HS-27A (cell line): ENCODE data around the gene CCDC13.
"Not testable (repeated sequence)": the region's sequence is repeated elsewhere in the genome, so short reads cannot be mapped to it uniquely, and the experiment has no call there.

Experiments used
- DNase-seq: peaks from one replicate; pipeline ENCODE4 v3.0.0-alpha.2; 2012; ENCODE audit warnings: low read depth, missing footprints

The CCDC13 gene, protein sequence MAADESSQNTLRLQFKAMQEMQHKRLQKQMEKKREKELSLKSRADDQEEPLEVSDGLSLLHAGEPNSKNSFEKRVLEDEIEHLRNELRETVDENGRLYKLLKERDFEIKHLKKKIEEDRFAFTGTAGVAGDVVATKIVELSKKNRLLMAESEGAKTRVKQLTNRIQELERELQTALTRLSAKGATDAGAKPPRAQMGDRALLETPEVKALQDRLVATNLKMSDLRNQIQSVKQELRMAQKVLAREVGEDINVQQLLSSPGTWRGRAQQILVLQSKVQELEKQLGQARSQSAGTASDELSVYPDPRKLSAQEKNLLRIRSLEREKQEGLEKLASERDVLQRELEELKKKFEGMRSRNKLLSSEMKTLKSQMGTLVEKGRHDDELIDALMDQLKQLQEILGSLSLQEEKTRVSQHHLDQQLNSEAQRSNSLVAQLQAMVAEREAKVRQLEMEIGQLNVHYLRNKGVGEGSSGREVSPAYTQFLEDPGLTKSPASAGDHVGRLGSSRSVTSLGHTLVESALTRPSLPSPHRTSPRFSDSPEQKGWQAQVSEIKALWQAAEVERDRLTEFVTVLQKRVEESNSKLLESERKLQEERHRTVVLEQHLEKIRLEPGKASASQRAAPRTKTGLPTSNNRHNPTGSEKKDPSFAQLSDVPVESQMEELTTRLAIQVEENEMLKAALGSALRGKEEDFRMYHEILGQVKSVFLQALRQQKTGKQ

DNA sequence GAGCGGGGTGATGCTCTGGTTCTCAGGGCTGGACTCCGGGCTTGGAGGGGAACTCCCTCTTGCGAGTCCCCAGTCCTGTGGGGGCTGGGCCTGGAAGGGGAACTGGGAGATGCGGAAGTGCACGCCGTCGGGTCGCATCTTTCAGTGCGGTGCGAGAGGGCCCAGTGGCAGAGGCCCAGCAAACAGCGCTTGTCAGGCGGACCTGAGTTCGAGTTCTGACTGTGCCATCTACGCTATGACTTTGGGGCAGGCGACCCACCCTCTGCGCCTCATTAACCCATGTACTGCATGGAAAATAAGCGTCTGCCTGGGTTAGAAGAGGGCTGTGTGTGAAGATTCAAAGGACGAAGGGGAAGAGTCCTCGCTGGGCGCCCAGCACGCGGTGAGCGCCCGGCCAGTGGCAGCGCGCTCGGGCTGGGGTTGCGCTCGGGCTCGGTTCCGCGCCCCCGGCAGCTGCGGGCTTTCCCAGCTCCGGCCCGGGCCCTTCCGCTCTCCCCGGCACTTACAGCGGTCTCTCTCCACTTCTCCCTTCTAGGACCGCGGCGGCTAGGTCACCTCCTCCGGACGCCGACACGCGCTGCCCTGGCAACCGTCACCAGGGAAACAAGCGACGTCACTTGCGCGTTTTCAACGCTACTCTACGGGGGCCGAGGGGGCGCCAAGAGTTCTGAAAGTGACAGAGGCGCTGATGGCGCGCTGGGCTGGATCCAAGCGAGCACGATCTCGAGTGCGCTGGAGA is at the start of gene CCDC13:
Gene CCDC13 (minus strand): TSS at position 584 of the 739 bp plus-strand sequence. CDS start 14,908 bp downstream, outside the sequence.
- peak; percentile 60 for DNase-seq

DNA sequence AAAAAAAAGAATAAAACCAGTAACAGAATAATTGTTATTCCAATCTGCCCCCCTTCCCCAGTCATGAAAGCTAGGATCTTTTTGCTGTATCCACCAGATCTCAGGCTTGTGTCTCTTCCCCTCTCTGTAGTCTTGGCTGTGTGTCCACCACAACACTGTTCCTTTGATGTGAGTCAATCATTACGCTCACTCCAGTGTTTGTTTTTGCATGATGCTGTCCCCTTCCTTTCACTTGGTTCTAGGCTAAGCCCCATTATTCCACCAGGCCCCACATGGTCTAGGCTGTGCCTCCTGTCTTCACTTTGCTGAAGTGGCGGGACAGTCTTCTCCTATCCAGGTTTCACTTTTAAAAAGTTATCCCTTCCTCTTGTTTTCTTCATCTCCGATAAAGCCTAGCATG is 49.8 kb upstream of the CCDC13 start:
- no peak for DNase-seq

DNA sequence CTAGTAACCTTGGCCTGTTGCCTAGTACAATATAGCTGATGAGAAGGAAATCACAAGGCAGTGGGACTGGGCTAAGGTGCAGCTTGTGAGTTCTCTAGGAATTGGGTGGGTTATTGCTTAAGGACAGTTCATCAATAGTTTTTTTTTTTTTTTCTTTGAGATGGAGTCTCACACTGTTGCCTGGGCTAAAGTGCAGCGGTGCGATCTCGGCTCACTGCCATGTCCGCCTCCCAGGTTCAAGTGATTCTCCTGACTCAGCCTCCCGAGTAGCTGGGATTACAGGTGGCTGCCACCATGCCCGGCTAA is 47.6 kb upstream of the CCDC13 start:
- DNase-seq, result no peak

DNA sequence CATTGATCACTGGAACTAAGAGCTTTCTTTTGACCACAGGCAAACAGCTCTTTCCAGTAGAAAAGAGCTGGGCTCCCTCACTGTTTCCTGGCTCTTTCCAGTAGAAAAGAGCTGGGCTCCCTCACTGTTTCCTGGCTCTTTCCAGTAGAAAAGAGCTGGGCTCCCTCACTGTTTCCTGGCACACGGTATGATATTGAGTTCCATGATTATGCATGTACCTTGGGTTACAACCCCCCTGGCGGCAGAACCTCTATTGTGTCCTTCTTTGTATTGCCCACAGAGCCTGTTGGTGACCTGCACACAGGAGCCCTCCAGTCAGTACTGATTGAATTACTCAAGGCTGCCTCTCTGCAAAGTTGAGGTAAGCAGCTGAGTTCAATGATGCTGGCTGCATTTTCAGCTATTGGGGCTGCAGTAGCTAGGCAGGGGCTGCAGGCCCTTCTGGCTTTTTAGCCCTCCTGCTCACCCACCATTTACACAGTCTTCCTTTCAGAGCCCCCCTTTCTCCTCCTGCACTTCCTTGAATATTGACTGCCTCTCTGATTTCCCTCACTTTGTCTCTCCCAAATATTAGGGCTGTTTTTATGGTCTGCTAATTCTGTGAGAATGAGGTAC is 46.4 kb upstream of the CCDC13 start:
- DNase-seq, result no peak

DNA sequence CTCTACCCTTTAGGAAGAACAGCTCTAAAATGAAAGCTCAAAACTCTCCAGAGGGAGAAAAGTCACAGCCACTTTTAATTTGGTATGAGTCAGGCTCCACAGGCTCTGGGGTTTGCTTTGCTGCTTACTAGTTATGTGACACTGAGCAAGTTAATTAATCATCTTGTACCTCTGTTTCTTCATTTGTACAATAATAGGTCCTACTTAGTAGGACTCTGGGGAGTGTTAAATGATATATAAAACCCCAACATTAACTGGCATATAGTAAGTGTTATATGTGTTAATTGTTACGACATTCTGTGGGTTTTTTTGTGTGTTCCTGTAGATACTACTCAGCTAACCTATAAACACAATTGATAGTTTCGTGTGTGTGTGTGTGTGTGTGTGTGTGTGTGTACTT is 42.8 kb upstream of the CCDC13 start:
- DNase-seq, result no peak

DNA sequence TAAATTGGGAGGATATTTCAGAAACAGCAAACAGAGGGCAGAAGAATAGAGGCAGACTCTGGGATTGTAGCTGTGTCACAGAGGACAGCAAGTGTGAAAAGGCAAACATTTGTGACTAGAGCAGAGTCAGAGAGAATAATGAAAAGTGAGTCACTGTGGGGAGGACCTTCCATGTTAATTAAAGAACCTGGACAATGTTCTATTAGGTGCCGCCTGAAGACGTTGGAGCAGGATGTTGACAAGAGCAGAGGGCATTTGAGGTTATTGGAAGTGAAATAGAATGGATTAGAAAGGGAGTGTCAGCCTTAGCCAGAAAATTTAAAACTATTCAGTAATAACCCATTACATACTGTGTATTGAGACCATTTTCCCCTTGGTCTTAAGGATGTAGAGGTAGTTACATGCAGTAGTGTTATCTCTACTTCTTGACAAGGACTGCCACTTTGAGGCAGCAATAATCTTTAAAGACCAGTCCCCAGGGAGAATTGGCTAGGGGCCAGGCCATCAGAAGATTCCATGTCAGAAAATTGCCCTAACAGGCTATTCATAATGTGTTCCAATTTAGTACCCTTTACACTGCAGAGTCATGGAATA is 42.0 kb upstream of the CCDC13 start:
- no peak for DNase-seq

DNA sequence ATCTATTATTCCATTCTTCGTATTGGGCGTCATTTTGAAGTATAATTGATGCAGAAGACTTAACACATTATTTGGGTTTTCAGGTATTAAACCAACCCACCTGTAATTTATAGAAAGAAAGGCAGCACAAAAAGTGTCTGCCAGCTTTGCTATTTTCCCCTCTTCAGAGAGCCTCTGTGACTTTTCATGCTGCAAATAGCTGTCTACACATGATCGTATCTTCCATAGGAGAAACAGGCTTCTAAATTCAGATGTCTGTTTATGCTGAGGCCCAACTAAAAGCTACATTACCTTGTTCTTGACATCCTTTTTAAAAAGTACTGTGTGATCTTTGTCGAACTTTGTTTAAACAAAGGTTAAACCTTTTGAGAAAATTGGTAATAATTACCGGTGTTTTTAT is 41.2 kb upstream of the CCDC13 start:
- no peak for DNase-seq

DNA sequence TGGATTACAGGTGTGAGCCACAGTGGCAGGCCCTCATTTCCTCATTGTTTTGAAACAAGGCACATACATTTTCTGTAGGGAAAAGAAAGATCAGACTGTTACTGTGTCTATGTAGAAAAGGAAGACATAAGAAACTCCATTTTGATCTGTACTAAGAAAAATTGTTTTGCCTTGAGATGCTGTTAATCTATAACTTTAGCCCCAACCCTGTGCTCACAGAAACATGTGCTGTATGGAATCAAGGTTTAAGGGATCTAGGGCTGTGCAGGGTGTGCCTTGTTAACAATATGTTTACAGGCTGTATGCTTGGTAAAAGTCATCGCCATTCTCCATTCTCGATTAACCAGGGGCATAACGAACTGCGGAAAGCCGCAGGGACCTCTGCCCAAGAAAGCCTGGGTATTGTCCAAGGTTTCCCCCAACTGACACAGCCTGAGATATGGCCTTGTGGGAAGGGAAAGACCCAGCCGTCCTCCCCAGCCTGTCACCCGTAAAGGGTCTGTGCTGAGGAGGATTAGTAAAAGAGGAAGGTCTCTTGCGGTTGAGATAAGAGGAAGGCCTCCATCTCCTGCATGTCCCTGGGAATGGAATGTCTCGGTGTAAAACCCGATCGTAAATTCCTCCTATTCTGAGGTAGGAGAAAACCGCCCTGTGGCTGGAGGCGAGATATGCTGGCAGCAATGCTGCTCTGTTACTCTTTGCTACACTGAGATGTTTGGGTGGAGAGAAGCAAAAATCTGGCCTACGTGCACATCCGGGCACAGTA is 38.2 kb upstream of the CCDC13 start:
- not testable (repeated sequence) for DNase-seq

DNA sequence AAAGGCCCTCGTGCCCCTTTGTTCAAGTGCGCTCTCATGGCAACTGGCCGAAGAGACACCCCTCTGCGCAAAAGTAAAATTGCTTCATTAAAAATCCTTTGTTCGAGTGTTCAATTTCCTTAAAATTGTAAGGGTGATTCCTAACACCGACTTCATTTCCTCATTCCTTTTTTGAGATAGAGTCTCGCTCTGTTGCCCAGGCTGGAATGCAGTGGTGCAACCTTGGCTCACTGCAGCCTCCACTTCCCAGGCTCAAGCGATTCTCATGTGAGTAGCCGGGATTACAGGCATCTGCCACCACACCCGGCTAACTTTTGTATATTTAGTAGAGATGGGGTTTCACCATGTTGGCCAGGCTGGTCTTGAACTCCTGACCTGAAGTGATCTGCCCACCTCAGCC is 37.7 kb upstream of the CCDC13 start:
- not testable (repeated sequence) for DNase-seq

DNA sequence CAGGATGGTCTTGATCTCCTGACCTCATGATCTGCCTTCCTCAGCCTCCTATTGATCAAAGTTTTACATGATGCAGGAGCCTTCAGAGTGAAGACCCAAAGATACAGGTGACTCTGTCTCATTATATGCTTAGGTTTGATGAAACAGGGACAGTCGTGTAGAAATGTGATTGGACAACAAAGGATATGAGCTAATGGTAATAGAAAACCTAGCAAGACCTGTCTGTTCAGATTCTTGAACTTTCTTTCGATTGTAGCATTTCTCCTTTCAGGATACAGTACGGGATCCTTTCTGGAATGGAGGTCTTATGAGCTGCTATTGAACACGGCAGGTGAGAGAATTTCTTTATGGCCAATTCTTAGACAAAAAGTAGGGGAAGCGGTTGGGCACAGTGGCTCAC is 36.1 kb upstream of the CCDC13 start, which contains the start of gene ACKR2:
Gene ACKR2 (plus strand): TSS at position 244 of the 400 bp plus-strand sequence. CDS start 55,058 bp downstream, outside the sequence.
- DNase-seq, result no peak

DNA sequence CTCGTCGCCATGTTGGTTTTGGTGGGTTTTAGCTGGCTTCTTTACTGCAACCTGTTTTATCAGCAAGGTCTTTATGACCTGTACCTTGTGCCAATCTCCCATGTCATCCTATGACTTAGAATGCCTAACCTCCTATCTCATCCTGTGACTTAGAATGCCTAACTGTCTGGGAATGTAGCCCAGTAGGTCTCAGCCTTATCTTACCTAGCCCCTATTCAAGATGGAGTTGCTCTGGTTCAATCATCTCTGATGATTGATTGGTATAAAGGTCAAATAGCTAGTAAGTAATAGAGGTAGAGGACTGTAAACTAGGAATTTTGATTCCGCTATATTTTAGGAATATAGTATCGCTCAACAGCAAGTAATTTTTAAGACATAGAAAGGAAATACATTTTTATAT is 34.9 kb upstream of the CCDC13 start:
- no peak for DNase-seq

DNA sequence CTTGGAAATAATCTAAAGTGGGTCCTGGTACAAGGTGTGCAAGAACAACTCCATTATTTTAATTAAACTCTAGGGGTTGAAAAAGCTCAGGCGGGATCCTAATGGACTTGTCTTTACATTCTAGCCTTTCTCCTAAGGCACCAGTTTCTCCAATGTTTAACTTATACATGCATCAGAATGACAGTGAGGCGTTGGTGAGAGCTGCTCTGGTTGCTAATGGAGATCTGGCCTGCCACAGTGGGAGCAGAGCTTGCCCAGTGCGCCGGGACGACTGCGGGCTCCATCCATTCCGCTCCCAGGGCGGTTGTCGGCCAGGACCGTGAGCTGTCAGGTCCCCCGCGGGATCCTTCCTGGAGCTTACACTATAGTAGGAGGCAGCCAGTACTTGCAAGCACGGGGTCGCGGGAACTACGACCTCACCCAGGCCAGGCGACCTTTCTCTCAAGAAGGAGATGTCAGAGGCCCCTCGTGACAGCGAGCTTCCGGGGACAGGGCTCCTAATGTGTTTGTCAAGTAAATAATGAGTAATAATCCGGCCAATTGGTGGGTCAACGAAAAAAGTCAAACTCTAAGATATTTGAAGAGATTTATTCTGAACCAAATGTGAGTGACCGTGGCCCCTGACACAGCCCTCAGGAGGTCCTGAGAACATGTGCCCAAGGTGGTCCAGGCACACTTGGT is 32.2 kb upstream of the CCDC13 start:
- no peak for DNase-seq

DNA sequence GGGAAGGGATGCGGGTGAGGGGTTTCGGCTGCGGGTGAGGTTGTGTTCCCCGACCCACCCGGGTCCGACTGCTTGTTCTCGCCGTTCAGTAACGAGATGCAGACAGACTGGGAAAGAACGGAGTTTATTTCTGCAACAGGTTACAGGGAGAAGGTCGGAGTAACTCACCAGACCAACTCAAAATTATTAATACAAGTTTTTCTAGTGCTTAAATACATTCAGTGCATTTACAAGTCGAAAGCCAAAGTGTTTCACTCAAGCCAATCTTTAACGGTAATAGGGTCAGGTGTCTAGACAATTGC is 31.7 kb upstream of the CCDC13 start:
- no peak for DNase-seq

DNA sequence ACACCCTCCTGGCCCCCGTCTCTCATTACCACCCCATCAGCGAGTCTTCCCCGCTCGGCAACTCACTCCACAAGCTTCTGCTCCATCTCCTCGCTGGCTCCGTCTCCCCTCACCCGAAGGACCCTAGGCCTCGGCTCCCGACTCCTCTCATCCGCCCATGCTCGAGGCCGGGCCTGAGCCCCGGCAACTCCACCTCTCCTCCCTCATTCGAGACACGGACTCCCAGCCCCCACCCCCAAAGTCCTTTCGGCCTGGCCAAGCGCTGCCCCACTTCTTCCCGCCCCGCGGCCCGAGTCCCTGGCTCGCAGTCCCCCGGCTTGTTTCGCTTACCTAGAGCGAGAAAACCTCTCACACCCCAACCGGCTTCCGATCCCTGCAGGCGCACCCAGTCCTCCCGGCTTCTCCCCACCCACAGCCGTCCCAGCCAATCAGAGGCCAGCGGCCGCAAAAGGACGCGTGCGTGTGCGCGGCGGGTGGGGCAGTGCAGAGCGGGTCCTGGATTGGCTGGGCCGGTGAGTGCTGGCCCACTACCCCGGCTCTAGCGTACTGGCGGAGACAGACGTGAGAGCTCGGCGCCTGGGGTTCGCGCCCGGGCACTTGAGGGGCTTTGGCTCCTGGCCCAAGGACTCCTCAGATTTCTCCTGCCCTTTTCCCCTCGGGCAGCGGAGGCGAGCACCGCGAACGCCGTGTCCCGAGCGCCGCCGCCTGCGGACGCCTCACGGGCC is 31.2 kb upstream of the CCDC13 start, which contains the start of gene HIGD1A:
Gene HIGD1A (minus strand): TSS at position 385 of the 725 bp plus-strand sequence. CDS start 10,237 bp downstream, outside the sequence.
- DNase-seq, result peak; percentile 79

DNA sequence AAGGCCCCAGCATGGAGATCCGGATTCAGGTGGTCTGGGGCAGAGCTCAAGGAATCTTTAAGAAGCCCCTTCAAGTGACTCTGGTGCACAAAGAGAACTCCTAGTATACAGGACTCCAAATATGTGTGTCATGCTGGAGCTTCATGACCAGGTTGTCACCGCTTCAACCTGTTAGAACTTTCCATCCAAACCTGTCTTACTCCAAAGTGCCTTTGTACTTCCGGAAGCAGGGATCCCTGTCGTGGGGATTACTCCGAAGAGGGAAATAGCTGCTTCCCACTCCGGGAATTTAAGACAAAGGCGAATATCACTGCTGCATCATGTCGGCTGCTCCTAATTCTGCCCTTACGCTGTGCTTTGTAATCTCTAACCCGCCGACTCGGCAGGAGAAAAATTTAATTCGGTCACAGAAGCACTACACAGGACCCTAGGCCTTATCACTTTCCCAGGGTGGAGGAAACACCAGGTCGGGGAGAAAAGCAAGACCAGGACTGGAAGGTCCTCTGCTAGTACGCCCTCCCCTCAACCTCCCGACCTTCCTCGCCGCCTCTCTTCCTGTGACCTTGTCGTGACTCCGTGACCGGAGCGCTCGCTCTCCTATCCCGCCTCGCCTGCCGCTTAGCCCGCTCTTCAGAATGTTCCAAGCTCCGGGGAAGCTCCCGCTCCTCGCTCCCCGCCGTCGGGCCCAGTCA is 30.5 kb upstream of the CCDC13 start:
- no peak for DNase-seq

DNA sequence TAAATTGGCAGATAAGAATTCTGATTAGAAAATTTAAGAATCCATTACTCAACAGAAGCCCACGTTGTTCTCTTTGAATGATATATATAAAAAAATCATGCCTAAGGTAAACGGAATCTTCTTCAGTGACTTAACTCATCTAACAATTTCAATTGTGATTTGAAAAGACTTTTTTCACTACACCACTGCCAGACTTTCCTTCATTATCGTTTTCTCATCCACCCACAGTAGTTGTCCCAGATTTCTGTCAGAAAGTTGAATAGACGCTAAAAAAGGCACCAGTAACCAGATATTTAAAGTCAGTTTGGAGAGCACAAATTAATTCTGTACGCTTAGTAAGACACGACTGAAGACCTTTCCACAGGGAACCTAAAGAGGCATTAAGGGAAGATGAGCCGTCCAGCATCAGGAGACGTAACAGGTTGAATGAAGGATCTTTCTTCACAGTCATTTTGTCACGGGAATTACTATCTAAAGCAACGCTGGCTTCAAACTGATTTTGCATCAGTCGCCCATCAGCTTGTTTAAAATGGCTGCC is 29.9 kb upstream of the CCDC13 start:
- no peak for DNase-seq

DNA sequence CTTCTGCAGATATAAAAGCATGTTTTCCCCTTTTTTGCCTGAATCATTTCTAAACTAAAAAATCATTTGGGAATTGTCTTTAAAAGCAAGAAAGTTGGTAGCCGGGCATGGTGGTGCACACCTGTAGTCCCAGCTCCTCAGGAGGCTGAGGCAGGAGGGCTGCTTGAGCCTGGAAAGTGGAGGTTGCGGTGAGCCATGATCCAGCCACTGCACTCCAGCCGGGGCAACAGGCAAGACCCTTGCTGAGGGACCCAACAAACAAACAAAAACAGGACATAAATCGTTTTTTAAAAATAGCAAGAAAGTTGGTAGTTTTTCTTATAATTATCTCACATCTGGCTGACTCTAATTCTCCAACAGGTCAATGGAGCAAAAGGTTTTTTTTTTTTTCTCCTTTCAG is 28.7 kb upstream of the CCDC13 start:
- no peak for DNase-seq

DNA sequence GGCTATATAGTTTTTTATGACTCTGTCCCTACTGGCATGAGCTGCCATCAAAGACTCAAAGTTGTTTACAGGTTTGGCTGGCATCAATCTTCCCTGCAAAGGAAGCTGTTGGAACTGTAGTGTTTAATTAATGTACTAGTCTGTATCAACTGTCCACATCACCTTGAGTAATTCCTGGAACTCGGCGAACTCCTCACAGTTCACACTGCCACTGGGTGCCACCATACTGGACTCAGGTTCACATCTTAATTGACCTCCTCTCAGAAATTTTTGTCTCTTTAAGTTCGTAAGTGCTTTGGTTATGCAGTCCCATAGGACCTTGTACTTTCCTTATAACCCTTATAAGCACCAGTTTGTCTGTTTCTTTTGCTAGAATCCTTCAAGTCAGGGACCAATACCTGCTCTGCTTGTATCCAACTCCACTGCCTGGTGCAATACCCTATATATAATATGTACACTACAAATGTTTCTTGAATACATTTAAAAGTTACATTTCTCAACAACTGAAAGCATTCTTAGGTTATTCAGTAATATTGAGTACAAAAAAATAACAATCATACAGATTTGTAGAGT is 28.1 kb upstream of the CCDC13 start:
- DNase-seq, result no peak

DNA sequence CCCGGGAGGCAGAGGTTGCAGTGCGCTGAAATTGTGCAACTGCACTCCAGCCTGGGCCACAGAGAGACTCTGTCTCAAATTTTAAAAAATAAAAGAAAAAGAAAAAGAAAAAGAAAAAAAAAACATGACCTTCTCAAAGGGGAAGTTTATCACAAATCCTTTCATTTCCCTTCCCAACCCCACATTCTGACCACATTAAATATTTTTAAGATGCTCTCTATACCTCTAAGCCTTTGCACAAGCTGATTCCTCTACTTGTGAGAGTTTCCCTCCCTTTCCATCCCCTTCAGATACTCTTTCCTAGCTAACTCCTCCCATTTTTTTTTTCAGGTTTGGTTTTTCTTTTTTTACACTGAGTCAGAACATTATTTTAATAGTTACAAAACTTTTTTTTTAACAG is 27.2 kb upstream of the CCDC13 start:
- no peak for DNase-seq
